Measurements from ENCODE around the gene MRPS12. TPM values are rescaled to one million over a fixed set of nuclear protein-coding genes. Genes with fewer than 3 reads are reported as not detected.
A peak's percentile ranks its signal among the peaks of the same experiment; 100 is the strongest.
"Not testable (repeated sequence)": the region's sequence is repeated elsewhere in the genome, so short reads cannot be mapped to it uniquely, and the experiment has no call there.

The MRPS12 gene
- polyA plus RNA-seq (2013, experiment 1 of 2; ENCODE audit: insufficient read length): 29.8 TPM
- polyA plus RNA-seq (2013, experiment 2 of 2; ENCODE audit: insufficient read length): 31.0 TPM

DNA sequence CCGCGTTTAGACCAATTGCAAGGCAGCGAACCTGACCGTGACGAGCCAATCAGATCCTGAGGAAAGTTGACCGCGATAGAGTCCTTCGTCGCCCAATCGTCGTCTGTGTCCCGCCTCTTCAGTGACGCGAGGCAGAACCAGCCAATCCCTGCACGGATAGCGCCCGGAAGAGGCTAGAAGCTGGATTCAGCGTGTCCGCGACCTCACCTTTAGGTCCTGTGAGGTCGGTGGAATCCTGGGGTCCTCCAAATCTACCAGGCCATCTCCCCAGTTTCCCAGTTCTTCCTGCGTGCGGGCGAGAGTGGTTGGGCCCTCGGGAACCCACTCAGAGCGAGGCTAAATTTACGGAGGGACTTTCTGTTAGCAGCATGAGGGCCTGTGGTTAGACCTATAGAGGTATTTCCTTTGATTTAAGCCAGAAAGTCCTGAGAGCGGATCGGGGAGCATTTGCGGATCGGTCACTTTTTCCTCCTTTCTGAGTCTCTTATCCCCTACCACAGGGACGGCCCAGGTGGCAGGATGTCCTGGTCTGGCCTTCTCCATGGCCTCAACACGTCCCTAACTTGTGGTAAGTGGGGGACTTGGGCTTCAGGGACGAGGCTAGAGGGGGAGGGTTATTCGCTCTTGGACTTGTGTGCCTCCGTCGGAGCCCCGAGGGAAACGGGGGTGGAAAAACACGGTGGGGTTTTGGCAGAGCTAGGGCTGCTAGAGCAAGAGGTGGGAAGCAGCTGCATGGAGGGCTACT lies at the start of gene MRPS12:
TSS of gene MRPS12 (plus strand) at position 169 of the 745 bp plus-strand sequence. CDS start at position 520, 351 bp downstream.
- peak; percentile 99 for DNase-seq

GRCh38 chr19:38883286-38883685 lies 47.5 kb upstream of the MRPS12 start:
- DNase-seq: no peak

DNA sequence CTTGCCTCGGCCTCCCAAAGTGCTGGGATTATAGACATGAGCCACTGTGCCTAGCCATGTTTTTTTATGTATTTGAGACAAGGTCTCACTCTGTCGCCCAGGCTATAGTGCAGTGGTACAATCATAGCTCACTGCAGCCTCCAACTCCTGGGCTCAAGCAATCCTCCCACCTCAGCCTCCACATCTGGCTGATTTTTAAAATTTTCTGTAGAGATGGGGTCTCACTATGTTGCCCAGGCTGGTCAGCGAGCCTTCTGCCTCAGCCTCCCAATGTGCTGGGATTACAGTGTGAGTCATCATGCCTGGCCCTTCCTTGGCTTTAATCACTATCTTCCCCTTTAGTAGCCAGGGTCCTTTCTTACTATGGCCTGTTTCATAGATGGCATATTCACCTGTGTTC lies 46.1 kb upstream of the MRPS12 start:
- DNase-seq: not testable (repeated sequence)

DNA sequence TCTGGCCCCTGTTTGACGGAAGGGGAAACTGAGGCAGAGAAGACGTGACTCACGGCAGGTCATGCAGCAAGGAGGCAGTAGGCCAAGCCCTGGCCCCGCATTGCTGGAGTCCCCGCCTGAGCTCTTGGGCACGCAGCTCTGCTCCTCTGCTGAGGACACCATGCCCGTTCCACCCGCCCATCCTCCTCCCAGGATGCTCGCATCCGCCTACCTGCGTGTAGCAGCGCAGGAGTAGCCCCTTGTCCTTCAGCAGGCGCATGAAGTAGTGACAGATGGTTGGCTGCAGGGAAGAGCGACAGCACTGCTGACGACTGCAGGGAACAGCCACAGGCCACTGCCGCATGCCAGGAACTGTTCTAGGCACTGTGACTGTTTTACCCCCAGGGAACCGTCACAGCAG lies 41.9 kb upstream of the MRPS12 start:
- DNase-seq: no peak

DNA sequence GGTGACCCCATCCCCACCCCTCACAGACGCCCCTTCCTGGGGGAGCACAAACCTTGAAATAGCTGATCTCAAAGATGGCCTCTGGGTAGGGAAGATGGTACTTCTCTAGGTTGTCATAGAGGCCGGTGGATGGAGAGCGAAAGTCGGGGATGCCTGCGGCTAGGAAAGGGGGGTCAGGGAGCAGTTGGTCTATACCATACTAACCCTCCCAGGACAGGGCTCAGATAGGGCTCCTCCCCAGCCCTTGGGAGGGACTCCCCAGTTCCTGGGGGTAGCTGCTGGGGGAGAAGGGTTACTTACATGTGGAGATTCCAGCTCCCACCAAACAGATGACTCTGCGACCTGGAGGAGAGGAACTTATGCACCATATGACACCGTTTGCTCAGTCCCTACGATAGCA lies 40.9 kb upstream of the MRPS12 start:
- no peak for DNase-seq

DNA sequence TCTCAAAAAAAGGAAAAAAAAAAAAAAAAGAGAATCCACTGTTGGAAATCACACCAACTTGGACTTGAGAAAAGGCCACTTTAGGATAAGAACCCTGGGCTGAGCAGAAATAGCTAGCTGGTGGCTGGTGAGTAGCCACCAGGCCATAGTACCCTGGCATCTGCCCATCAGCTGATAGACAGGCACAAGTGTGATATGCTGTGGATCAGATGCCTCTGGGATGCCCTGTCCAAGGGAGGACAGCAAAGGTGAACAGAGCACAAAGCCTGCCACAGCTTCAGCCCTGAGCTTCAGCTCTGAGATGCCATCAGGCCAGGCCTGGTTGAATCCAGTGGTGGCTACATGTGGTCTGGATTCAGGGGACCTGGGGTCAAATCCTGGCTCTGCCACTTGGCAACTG lies 40.1 kb upstream of the MRPS12 start:
- DNase-seq: no peak

DNA sequence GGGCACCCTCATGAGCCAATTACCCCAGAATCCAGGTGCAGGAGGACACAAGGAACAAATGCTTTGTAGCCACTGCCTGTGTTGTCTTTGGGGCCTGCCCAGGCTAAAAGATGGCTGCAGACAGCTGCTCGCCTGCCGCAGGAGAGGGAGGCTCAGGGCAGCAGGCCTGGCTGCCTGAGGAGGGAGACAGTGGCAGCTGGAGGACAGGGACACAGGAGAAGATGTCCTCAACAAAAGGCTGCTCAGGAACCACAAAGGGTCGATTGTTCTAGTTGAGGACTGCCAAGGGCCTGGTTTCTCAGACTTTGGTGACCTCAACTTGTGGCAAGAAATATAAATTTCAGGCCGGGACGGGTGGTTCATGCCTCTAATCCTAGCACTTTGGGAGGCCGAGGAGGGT lies 39.0 kb upstream of the MRPS12 start:
- DNase-seq: no peak

DNA sequence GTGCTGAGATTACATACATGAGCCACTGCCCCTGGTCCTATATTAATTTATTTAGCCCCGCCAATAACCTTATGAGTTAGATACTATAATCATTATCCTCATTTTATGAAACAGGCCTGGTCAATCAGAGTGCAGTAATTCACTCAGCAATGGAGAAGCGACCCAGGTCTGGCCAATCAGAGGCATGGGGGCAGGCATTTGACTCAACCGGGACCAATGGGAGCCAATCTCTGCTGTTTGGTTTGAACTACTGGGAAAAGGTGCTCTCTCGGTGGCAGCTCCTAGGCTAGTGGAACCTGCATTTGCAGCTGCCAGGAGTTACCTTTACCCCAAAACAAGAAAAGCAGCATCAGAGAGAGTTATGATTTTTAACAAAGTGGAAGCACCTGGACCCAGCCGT lies 37.9 kb upstream of the MRPS12 start:
- DNase-seq: no peak

DNA sequence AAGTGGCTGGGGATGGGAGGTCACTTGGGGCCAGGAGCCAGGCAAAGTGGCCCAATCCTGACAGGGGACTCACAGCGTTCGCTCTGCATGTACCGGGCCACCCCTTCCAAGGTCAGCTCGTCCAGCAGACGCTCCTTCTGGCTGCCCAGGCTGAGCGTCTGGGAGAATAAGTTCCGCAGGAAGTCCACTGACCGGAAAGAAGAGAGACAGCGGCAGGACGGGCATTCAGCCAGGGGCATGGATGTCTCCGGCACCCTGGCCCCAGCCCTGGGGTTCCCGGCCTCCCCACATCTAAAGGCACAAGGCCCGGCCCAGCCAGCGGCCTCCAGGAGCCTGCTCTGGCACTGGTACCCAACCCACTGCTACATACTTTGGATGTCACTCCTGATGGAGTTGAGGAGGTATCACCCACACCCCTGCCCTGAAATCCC lies 37.4 kb upstream of the MRPS12 start:
- no peak for DNase-seq

- no peak for DNase-seq
Measured at GRCh38 chr19:38894968-38895367, 35.8 kb upstream of the MRPS12 start.

- DNase-seq: peak; percentile 3
Measured at GRCh38 chr19:38898788-38899446, 31.8 kb upstream of the MRPS12 start.

GRCh38 chr19:38899447-38900201 lies 31.1 kb upstream of the MRPS12 start, which contains the start of the genes NFKBIB and SIRT2:
Gene NFKBIB (plus strand): TSS chr19:38899969. CDS start chr19:38900033, 64 bp downstream.
Gene SIRT2 (minus strand): TSS chr19:38899618. CDS start chr19:38899521, 97 bp downstream.
- peak; percentile 100 for DNase-seq

DNA sequence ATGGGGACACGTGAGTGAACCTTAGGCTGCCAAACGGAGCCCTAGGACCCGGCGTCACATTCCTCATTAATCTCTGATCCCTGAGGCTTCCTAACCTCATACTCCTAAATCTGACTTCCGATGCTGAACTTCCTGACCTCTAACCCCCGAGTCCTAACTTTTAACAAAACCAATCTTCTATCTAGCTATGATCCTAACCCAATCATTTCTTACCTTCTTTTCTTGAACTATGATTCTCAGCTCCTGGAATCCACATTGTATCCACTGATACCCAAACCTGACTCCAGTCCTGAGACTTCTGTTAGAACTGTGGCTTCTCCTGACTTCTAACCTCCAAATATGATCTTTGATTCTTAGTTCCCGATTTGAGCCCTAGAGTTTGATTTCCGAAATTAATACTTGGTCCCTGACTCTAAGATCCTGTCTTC lies 30.5 kb upstream of the MRPS12 start:
- no peak for DNase-seq

DNA sequence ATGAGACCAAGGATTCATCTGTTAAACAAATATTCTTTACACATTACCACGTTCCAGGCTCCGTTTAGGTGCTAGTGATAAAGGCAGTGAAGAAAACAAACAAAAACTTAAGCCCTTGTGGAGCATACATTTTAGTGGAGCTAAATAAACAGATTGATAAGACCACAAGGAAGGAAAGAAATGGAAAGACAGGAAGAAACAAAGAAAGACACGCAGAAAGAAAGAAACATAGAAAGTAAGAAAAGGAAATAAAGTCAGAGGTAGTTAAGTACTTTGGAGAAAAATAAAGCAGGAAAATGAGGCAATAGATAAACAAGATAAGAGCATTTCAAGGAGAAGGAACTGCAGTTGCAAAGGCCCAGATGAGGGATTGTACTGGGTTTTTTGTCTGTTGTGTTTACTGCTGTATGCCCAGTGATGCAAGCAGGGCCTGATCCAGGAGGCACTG lies 30.0 kb upstream of the MRPS12 start:
- DNase-seq: no peak

DNA sequence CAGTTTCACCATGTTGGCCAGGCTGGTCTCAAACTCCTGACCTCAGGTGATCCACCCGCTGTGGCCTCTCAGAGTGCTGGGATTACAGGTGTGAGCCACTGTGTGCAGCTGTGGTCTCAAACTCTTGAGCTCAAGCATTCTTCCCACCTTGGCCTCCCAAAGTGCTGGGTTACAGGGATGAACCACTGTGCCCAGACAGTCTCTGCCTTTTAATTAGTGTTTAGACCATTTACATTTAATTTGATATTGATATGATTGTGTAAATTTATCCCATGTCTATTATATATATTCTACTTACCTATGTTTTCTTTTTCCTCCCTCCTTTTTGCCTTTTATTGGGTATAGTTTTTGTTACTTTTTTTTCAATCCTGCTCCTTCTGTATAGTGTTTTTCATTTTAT lies 29.1 kb upstream of the MRPS12 start:
- DNase-seq: no peak

GRCh38 chr19:38904581-38905539 lies 25.9 kb upstream of the MRPS12 start:
- no peak for DNase-seq

DNA sequence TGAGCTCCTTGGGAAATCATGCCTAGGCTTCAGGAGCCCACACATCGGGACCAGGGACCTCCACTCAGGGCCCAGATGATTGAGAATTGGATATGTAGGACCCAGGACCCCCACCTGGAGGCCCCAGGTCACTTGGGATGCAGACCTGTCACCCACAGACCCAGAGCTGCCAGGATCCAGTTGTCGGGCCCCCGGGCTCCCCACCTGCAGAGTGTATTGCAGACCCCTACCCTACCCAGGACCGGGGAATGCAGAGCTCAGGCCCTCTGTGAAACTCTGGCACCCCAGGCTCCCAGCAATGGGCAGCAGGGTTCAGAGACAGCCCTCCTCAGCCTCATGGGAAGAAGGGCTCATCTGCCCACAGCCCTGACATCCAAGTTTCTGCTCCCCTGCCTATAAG lies 25.1 kb upstream of the MRPS12 start:
- DNase-seq: no peak

DNA sequence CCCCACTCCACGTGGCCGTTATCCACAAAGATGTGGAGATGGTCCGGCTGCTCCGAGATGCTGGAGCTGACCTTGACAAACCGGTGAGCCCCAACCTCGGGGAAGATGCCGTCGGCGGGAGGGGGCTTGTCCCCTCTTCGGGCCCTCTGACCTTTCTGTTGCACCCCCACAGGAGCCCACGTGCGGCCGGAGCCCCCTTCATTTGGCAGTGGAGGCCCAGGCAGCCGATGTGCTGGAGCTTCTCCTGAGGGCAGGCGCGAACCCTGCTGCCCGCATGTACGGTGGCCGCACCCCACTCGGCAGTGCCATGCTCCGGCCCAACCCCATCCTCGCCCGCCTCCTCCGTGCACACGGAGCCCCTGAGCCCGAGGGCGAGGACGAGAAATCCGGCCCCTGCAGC lies 23.5 kb upstream of the MRPS12 start:
- no peak for DNase-seq

- DNase-seq: no peak
Measured at GRCh38 chr19:38907670-38908069, 23.1 kb upstream of the MRPS12 start.

DNA sequence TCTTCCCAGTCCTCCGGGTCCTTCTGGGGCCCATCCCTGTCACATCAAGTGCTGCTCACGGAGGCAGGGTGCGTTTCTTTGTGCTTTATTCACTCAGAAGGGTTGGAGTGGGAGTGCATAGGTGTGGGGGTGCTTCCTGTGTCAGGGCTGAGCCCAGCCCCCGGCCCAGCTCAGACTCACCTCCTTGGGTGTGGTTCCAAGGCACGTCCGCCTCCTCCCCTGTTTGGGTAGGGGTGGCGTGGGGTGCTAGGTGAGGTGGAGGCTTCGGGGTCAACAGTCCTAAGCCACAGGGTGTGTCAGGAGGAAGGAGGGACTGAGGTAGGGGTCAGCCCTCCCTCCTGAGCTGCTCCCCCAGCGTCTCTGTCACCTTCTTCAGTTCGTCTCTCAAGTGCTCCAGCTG lies 21.8 kb upstream of the MRPS12 start:
- no peak for DNase-seq

DNA sequence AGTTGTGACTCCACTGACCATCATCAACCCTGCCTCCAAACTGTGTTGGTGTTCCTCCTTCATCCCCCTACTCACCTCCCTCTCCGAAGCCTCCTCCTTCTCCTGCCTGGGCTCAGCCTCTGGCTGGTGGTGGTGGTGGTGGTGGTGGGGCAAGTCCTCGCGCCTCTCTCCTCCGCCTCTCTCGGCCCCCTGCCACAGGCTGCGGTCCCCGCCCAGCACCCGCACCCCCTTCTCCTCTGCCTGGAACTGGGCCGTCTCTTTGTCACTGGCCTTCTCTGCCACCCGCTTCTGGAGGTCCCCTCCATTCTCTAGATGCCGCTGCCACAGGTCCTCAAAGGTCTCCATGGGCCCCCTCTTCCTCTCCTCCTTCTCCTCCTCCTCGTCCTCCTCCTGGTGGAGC lies 20.3 kb upstream of the MRPS12 start:
- no peak for DNase-seq

Measured in fibroblast of skin of scalp (primary cell).